ENCODE measurements around the gene CDKN2B-AS1.

GRCh38 chr9:22131817-22132216 lies 137.2 kb downstream of the CDKN2B-AS1 start:
- TF ChIP-seq CTCF (IDR thresholded peaks at IDR 0.05) (no peak), EZH2phosphoT487 (IDR thresholded peaks at IDR 0.05) (no peak)

Data from neural progenitor cell (in vitro differentiated cells).